DMS79 treated with DMSO at 0.1 percent for 48 hours (cell line): ENCODE measurements around the gene OR52D1.

Source experiments
- DNase-seq: peaks from one replicate; lab custom pipeline; 2025; lab: John Stamatoyannopoulos, UW

OR52D1 gene

GRCh38 chr11:5514841-5515240 is 26.4 kb downstream of the OR52D1 start:
- no peak for DNase-seq

GRCh38 chr11:5516599-5516998 is 28.1 kb downstream of the OR52D1 start, which contains the start of gene UBQLNL:
UBQLNL (minus strand) TSS chr11:5516699; CDS start chr11:5516441, 258 bp downstream.
- no peak for DNase-seq

- DNase-seq: no peak
Observed at GRCh38 chr11:5521540-5521939, 33.1 kb downstream of the OR52D1 start.

GRCh38 chr11:5522308-5522707 is 33.8 kb downstream of the OR52D1 start:
- no peak for DNase-seq

- DNase-seq: no peak
Observed at GRCh38 chr11:5524756-5525155, 36.3 kb downstream of the OR52D1 start.

GRCh38 chr11:5527716-5528115 is 39.2 kb downstream of the OR52D1 start:
- no peak for DNase-seq

GRCh38 chr11:5528495-5528894 is 40.0 kb downstream of the OR52D1 start:
- no peak for DNase-seq

GRCh38 chr11:5531053-5531831 is 42.8 kb downstream of the OR52D1 start:
- no peak for DNase-seq

GRCh38 chr11:5534046-5534445 is 45.6 kb downstream of the OR52D1 start:
- DNase-seq: no peak

GRCh38 chr11:5536482-5536881 is 48.0 kb downstream of the OR52D1 start:
- no peak for DNase-seq
